GM21447 (cell line): ENCODE measurements around the gene MOB2.

Source experiments
- ATAC-seq: cut with Tn5 transposase; IDR thresholded peaks from one replicate; pipeline ENCODE4 v1.9.1; 2021; ENCODE audit not compliant: unreplicated experiment

Gene MOB2

DNA sequence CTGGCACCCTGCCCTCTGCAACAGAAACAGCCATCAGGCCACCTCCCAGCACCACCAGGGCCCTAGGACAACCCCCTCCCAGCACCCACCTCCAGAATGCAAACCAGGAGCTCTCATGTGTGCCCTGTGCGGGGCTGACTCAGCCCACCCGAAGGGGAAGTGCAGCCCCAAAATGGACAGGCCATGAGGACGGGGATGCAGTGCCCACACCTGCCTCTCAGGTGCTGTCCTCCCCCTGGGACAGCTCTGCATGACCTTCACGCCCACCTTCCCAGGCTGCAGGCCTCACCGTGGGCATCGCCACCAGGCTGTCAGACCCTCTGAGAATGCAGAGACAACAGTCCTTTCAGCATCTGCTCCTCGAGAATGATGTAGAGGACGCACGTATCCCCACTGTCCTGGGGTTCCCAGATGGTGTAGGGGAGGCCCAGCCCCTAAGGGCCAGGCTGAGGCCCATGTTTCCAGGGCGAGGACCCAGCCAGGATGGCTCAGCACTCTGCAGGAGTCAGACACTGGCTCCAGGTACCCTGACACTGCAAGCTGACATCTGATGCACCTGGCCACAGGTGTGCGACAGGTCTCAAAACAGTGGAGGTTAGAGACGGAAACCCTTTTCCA lies 13.5 kb downstream of the MOB2 start:
- no peak for ATAC-seq

- no peak for ATAC-seq
Observed at GRCh38 chr11:1472180-1473005, 14.2 kb downstream of the MOB2 start.

- no peak for ATAC-seq
Observed at GRCh38 chr11:1471736-1472135, 14.8 kb downstream of the MOB2 start.

DNA sequence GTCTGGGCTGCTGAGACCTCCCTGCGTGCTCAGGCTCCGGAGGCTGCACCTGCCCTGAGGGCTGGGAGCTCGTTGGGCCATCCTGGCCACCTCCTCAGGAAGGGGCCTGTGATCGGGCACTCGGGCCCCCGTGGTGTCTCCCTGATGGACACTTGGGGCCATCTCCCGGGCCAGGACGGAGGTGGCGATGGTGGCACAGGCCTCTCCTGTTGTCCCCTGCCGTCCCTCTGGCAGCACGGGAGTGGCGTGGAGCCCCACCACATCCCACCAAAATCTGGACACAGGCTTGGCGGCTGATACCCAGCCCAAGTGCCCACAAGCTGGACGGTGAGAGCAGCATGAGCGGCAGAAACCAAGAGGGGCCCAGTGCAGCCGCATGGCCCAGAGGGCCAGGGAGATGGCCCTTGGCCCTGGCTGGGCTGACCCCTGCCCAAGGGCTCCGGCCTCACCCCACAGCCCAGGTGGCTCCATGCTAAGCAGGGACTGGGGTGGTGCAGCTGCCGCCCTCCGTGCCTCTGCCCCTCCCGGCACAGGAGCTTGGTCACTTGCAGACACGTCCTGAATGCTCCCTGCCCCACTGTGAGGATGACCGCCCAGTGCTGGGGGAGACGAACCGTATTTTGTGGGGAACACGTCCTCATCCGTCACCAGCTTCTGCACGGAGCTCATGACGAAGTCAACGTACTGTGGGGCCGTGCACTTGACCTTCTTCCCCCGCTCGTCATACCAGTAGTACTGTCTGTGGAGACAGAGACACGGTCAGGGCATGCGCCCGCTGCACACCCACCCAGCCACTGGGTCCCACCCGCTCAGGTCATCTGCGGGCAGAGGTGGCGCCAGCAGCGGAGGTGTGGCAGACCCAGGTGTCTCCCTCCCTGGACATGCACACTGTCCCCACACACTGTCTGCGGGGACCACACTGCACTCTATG lies 15.6 kb downstream of the MOB2 start:
- ATAC-seq, result no peak

- no peak for ATAC-seq
Observed at GRCh38 chr11:1469911-1470680, 16.5 kb downstream of the MOB2 start.

DNA sequence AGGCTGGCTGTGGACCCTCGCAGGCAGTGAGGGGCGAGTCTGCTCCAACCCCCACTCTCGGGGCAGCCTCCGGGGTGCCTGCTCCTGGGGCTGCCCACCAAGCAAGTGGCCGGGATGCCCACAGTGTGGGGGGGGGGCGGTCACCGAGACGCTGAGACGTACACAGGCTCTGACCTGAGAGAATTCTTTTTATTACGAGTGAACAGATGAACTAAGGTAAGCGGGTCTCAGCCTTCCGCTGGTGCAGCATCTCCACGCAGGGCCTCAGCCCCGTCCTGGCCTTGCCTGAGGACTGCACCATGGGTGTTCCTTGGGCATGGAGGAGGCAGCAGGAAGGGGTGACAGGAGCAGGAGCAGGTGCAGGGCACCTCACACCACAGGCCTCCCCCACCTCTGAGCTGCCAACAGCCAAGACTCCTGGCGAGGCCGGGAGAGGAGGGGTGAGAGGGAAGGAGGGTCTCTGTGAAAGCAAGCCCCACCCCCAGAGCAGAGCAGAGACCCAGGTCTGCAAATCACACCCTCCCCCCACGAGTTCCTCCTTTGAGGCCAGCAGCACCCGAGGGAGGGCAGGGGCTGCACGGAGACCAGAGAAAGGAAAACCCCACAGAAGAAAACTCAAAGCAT lies 17.2 kb downstream of the MOB2 start:
- ATAC-seq, result no peak

GRCh38 chr11:1468473-1469066 lies 18.0 kb downstream of the MOB2 start:
- ATAC-seq, result no peak

DNA sequence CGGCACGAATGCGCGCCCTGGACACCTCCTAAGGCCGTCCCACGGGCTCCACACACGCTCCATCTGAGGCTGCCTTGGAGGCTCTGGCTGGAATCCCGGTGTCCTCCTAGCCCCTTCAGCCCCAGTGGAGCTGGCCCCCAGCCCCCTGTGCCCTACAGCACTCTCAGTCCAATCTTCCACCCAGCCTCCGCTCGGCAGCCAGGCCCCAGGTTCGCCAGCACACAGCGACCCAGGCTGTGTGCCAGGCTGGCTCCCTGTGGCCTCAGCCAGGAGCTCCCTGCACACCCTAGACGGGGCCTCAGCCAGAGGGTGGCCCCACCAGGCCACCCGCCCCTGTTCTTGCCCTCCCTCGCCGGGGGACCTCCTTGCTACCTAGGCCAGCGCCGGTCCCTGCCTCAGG lies 18.6 kb downstream of the MOB2 start:
- ATAC-seq, result no peak

DNA sequence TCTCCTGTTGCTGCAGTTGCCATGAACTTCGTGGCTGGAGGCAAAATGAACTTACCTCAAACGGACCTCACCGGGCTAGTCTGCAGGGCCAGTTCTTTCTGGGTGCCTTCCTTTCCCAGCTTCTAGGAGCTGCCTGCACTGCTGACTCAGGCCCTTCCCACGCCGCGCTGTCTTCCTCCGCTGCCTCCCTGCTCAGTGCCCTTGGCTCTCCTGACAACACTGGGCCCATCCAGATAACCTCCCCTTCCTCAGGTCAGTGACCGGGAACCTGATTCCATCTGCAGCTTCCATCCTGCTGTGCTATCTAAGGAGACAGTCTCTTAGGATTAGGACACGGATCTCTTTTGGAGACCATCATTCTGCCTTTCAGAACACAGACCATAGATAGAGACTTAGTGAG lies 19.3 kb downstream of the MOB2 start:
- ATAC-seq, result no peak

- no peak for ATAC-seq
Observed at GRCh38 chr11:1466784-1467183, 19.8 kb downstream of the MOB2 start.

DNA sequence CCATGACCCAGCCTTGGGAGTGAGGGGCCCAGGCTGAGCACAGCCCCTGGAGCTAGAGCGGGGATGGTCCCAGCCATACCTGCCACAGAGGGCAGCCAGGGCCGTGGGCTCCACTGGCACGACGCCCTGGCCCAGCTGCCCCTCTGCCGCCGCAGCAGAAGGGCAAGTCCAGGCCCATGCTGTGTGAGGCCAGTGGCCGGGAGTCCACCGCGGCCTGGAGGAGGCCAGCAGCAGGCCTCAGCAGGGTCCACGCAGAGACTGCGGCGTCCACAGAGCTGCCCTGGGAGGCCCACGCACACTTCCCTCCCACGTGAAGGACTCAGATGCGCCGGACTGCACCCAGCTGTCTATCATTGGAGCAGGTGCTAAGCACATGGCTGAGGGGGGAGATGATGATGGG lies 23.5 kb downstream of the MOB2 start:
- no peak for ATAC-seq

GRCh38 chr11:1462698-1462975 lies 23.9 kb downstream of the MOB2 start:
- ATAC-seq, result no peak

DNA sequence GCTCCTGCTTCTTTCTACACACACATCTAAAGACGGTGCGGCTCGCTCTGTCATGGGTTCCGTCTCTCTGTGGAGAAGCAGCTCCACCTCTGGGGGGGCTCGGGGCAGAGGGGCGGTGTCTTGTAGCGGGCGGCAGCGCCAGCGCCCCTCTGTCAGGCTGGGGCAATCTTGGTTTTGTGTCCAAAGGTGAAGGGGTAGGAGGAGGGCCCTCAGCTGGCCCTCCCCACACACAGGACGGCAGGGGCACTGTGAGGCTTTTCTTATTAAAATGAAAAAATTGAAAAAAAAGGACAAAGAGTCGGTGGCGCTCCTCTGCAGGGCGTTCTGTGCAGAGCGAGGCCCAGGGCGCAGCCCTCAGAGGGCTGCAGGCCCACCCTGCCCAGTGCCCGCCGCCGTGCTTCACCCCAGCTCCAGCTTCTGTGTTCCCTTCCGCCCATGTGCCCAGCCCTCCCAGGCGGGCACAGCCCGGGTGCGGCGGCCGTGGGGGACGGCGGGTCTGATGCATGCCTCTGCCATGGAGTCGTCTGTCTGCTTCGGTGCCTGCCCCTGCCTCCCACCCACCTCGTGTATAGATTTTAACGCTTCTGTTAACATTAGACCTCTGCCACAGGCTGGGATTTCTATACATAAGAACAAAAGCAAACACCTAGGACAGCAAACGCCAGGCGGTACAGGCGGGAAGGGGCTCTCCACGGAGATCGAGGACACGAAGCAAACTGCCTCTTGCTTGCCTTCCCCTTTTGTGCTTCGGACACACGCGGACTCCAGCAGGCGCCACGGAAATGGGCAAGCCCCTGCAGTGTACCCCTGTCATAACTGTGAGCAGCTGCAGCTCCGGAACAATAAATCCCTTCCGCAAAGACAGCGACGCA lies 24.5 kb downstream of the MOB2 start:
- no peak for ATAC-seq

DNA sequence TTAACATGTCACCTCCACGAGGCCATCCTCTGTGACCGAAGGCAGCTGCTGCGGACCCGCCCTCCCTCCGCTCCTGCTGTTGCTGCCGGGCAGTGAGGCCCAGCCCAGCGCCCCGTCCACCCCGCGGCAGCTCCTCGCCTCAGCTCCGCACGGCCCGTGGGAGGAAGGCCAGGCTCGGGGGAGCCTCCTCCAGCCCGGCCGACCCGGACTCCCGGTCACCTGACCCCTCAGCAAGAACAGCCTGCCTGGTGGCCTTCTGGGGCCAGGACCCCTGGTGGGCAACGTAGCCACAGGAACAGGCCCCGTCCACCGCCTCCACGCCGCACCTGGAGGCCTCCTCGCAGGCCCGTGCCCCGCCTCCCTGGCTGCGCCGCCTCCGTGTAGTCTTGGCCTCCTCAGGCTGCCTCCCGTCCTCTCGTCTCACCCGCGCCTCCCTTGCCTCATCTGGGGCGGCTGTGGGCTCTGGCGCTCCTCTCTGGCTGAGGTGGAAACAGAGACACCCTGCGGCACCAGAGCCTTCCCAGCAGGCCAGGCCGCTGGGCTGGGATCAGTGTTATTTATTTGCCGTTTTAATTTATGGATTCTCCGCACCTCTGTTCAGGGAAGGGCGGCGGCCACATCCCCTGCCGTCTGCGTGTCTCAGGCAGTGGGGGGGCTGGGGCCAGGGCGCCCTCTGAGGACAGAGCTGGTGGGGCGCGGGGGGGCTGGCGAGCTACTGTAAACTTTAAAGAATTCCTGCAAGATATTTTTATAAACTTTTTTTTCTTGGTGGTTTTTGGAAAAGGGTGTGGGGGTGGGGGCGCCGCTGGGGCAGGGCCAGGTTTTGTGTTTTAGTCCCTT lies 25.4 kb downstream of the MOB2 start:
- no peak for ATAC-seq

- no peak for ATAC-seq
Observed at GRCh38 chr11:1460396-1460985, 26.1 kb downstream of the MOB2 start.

DNA sequence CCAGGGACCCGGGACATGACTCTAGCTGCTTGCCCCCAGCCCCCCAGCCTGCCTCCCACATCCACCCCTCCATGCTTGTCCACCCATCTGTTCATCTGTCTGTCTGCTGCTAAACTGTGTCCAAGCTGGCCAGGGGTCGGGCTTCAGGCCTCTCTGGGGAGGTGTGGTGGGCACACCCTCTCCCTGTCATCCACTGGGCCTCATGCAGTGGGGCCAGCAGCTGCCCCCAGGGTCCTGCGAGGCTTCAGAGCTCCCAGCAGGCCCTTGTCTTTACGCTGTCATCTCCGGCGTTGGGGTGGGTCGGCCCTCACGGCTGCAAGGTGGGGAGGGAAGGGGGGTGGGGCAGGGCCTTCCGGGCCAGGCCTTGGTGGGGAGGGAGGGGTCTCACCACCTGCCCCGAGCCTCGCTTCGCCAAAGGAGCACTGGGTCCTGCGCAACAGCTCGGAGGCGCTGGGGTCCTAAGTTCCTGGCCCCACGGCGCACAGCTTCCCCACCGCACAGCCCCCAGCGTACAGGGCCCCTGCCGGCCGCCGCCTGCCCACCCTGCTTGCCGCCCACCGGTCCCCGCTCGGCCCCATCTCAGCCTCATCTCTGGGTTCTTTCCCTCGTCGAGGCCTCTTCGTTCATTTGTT lies 26.7 kb downstream of the MOB2 start:
- ATAC-seq, result no peak

DNA sequence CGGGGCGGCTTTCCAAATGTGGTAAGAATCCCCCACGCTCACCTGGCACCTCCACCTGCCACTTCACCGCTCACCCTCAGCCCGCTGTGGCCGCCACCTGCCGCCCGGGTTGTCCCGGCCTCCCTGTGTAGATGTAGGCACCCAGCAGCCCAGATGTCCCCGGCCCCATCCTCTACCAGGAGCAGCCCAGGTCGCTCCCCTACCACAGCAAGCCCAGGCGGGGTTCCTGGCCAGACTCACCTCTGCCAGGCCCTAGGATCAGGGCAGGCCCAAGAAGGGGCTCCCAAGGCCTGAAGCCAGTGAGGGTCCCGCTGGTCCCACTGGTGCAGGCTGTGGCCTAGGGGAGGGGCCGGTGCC lies 27.4 kb downstream of the MOB2 start:
- ATAC-seq, result no peak
